HG02970 (cell line): ENCODE results near the gene RASSF10.

Experiments used
- ATAC-seq: cut with Tn5 transposase; IDR thresholded peaks from one replicate; pipeline ENCODE4 v1.9.1; 2021; ENCODE audit warnings: mild to moderate bottlenecking, moderate library complexity, moderate number of reproducible peaks; ENCODE audit not compliant: unreplicated experiment, low FRiP score

Gene RASSF10

GRCh38 chr11:12991426-12991825 is 17.7 kb upstream of the RASSF10 start:
- ATAC-seq = no peak

GRCh38 chr11:12993626-12994025 is 15.5 kb upstream of the RASSF10 start:
- ATAC-seq = no peak

DNA sequence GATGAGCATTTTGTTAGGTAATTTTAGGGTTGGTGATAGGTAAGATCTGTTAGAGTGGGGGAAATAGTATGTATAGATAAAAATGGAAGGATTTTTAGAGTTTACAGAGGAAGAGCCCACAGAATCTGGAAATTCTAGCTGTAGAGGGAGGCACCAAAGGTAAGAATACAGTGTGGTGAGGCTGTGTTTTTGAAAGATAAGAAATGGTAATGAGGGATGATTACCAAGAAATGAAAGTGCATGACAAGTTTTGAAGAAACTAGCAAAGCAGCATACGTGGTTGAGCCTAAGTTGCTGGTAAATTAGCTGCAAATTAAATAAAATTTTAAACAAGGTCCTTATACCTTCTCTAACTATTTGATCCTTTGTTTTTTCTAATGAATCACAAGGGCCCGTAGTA is 14.6 kb upstream of the RASSF10 start:
- no peak for ATAC-seq

DNA sequence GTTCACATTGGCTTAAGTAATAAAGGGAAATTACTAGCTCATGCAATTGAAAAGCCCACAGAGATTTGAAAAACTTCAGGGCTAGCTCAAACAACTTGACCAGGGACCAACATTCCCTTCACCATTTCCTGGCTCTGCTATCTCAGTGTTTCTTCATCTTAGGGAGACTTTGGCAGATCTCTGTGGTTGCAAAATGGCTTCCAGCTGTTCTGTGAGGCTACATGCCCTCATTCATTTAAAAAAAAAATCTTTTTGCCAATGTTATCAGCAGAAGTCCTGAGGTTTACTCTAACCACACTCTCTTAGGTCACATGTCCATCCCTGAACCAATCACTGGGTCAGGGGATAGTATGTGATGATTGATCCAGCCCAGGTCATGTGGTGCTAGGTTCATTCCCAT is 13.9 kb upstream of the RASSF10 start:
- ATAC-seq = no peak

DNA sequence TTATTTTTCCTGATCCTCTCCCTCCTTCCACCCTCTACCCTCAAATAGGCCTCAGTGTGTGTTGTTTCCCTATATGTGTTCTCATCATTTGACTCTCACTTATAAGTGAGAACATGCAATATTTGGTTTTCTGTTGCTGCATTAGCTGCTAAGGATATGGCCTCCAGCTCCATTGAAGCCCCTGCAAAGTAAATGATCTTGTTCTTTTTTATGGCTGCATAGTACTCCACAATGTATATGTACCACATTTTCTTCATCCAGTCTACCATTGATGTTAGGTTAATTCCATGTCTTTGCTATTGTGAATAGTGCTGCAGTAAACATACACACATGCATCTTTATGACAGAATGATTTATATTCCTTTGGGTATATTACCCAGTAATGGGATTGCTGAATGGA is 13.3 kb upstream of the RASSF10 start:
- no peak for ATAC-seq

DNA sequence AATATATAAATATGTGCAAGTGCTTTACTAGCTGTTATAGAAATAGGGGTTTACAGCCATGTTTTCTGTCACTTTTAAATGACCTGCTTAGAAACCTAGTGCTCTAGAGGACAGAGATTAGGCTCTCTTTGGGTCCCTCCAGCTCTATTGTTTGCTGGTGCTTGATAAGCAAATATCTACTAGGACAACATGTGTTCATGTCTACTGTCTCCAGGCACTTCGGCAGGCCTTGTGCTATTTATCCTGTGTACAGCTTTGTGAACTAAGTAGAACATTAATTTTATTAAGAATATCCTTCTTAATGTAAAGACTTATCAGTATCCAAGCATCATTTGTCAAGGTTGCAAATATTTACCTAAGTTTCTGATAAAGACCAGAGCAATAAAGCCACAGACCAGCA is 11.9 kb upstream of the RASSF10 start:
- no peak for ATAC-seq

DNA sequence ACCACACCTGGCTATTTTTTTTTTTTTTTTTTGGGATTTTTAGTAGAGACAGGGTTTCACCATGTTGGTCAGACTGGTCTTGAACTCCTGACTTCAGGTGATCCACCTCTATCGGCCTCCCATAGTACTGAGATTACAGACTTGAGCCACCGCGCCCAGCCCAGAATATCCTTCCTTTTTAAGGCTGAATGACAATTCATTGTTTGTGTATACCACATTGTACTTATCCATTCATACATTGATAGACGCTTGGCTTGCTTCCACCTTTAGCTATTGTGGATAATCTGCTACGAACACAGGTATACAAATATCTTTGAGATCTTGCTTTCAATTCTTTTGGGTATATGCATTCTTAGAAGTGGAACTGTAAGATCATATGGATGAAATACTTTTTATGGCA is 10.8 kb upstream of the RASSF10 start:
- no peak for ATAC-seq

- ATAC-seq = no peak
Observed at GRCh38 chr11:12999597-12999996, 9.5 kb upstream of the RASSF10 start.

- ATAC-seq = no peak
Observed at GRCh38 chr11:13000116-13000515, 9.0 kb upstream of the RASSF10 start.

GRCh38 chr11:13000721-13001120 is 8.4 kb upstream of the RASSF10 start:
- no peak for ATAC-seq

GRCh38 chr11:13003736-13004493 is 5.2 kb upstream of the RASSF10 start:
- no peak for ATAC-seq

- ATAC-seq = no peak
Observed at GRCh38 chr11:13007182-13008060, 1.7 kb upstream of the RASSF10 start.

GRCh38 chr11:13008061-13008435 is 1.1 kb upstream of the RASSF10 start:
- no peak for ATAC-seq

- no peak for ATAC-seq
Observed at GRCh38 chr11:13009476-13009920, 382 bp downstream of the RASSF10 start.

DNA sequence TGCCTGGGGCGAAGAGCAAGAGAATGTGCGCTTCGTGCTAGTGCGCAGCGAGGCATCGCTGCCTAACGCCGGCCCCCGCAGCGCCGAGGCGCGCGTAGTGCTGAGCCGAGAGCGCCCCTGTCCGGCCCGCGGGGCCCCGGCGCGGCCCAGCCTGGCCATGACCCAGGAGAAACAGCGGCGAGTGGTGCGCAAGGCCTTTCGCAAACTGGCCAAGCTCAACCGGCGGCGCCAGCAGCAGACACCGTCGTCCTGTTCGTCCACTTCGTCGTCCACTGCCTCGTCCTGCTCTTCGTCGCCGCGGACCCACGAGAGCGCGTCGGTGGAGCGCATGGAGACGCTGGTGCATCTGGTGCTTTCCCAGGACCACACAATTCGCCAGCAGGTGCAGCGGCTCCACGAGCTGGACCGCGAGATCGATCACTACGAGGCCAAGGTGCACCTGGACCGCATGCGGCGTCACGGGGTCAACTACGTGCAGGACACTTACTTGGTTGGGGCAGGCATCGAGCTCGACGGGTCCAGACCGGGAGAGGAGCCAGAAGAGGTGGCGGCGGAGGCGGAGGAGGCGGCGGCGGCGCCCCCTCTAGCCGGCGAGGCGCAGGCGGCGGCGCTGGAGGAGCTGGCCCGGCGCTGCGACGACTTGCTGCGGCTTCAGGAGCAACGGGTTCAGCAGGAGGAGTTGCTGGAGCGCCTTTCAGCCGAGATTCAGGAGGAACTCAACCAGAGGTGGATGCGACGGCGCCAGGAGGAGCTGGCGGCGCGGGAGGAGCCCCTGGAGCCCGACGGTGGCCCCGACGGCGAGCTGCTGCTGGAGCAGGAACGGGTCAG is 1.0 kb downstream of the RASSF10 start:
- ATAC-seq = no peak

DNA sequence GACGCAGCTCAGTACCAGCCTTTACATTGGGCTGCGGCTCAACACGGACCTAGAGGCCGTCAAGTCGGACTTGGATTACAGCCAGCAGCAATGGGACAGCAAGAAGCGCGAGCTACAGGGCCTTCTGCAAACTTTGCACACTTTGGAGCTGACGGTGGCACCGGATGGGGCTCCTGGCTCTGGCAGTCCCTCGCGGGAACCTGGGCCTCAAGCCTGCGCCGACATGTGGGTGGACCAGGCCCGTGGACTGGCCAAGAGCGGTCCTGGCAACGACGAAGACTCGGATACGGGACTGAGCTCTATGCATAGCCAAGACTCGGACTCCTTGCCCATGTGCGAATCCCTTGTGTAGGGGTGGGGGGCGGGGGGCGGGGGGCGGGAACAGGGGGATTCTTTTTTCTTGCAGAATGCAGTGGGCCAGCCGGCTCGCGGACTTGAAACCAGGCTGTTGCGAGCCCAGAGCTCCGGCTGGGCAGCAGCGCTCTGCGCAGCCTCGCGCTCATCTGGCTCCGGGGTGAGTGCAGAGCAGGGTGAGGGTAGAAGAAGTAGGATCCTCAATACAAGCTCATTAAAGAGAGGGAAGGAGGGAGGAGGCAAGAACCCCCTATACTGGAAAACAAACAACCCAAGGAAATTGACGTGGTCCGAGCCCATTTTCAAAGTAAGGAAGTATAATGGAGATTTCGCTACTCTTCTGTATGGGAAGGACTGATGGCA is 1.8 kb downstream of the RASSF10 start:
- ATAC-seq = no peak

DNA sequence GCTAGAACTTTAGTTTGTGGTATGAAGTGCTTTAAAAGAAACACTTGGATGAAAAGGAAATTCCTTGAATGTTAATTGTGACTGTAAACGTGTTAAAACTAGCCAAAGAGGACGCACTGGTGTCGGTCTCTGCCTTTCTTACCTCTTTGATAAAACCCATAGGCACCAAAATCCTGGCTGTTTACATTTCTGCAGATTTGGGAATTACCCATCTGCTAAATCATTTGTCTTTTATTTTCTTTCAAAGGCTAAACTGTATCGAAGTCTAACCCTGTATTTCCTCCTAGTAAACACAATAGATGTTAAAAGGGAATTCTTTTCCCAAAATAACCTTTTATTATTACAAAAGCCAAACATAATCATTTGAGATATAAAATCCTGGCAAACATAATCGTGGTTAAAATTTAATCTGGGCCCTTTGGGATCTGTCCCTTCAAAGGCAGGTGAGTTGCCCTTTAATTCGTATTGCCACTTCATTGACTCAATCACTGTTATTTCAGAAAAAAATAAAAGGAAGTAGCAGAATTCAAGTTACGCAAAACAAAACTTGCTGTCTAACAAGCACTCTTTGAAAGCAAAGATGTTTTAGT is 2.4 kb downstream of the RASSF10 start:
- no peak for ATAC-seq

DNA sequence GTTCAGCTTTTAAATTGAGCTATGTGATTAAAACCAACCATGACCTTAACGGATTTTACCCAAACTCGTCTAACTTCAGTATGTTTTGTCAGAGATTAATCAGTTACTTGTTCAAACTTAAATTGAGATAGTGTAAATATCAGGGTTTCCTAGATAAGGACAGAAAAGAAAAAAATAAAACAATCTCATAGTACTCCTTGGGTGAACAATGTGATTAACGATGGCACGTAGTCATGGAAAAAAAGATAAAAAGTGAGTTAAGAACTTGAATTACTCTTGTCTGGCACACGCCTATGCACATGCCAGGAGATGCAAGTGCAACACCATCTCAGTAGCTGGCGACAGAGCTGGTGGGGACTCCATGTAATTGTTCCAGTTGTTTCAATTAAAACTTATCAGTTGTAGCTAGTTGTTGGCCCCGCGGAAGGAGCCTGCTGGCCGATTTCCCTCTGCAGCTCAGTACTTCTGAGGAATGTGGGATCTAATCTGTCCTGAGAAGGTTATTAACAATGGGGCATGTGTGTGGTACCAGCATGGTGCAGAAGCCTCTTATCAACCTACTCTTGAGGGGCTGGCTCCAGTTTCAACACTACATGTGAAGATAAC is 3.0 kb downstream of the RASSF10 start:
- no peak for ATAC-seq

GRCh38 chr11:13013054-13013488 is 4.0 kb downstream of the RASSF10 start:
- ATAC-seq = no peak
